IPS-18c (cell line): ENCODE measurements around the gene ZBTB43.
"Not testable (repeated sequence)": the region's sequence is repeated elsewhere in the genome, so short reads cannot be mapped to it uniquely, and the experiment has no call there.

ENCODE experiments used
- H3K4me3 ChIP-seq: 2 replicates; pipeline ENCODE4 v1.7.0; 2013; ENCODE audit warnings: low read depth, mild to moderate bottlenecking, low read length, moderate library complexity; ENCODE audit not compliant: insufficient read depth
- H3K9me3 ChIP-seq: one replicate; pipeline ENCODE4 v1.6.1; 2013; ENCODE audit warnings: mild to moderate bottlenecking, low read length, moderate library complexity; ENCODE audit not compliant: control insufficient read depth, insufficient read depth

The ZBTB43 gene

GRCh38 chr9:126813072-126813471, 8.2 kb downstream of the ZBTB43 start:
- no peaks in the 10 kb centered on the region for H3K9me3 ChIP-seq
- H3K4me3 ChIP-seq: no peak overlapping the region

GRCh38 chr9:126814091-126814490, 9.3 kb downstream of the ZBTB43 start:
- Histone ChIP-seq H3K9me3 (peaks cover 2% of the 10 kb centered on the region), H3K4me3 (no peak overlapping the region)

GRCh38 chr9:126817615-126818014, 12.8 kb downstream of the ZBTB43 start:
- not testable (repeated sequence) for H3K4me3 ChIP-seq, H3K9me3 ChIP-seq

- Histone ChIP-seq H3K4me3 (no peak overlapping the region), H3K9me3 (peaks cover 5% of the 10 kb centered on the region)
Measured at GRCh38 chr9:126818482-126818881, 13.6 kb downstream of the ZBTB43 start.

GRCh38 chr9:126819482-126819881, 14.6 kb downstream of the ZBTB43 start:
- peaks cover 5% of the 10 kb centered on the region for H3K9me3 ChIP-seq

GRCh38 chr9:126822278-126822677, 17.4 kb downstream of the ZBTB43 start:
- Histone ChIP-seq H3K4me3 (no peak overlapping the region), H3K9me3 (peaks cover 5% of the 10 kb centered on the region)

More at GRCh38 chr9:126819482-126819881, 14.6 kb downstream of the ZBTB43 start:
- no peak overlapping the region for H3K4me3 ChIP-seq

- H3K9me3 ChIP-seq: peaks cover 5% of the 10 kb centered on the region
- no peak overlapping the region for H3K4me3 ChIP-seq
Measured at GRCh38 chr9:126822873-126823272, 18.0 kb downstream of the ZBTB43 start.

GRCh38 chr9:126824052-126824451, 19.2 kb downstream of the ZBTB43 start:
- not testable (repeated sequence) for H3K4me3 ChIP-seq, H3K9me3 ChIP-seq

- Histone ChIP-seq H3K9me3 (no peaks in the 10 kb centered on the region), H3K4me3 (no peak overlapping the region)
Measured at GRCh38 chr9:126827227-126827626, 22.4 kb downstream of the ZBTB43 start.

- no peaks in the 10 kb centered on the region for H3K9me3 ChIP-seq
Measured at GRCh38 chr9:126829035-126829434, 24.2 kb downstream of the ZBTB43 start.

GRCh38 chr9:126830827-126831226, 26.0 kb downstream of the ZBTB43 start:
- Histone ChIP-seq H3K4me3 (no peak overlapping the region), H3K9me3 (no peaks in the 10 kb centered on the region)

More at GRCh38 chr9:126829035-126829434, 24.2 kb downstream of the ZBTB43 start:
- no peak overlapping the region for H3K4me3 ChIP-seq

GRCh38 chr9:126832440-126832839, 27.6 kb downstream of the ZBTB43 start:
- Histone ChIP-seq H3K4me3 (no peak overlapping the region), H3K9me3 (no peaks in the 10 kb centered on the region)

- Histone ChIP-seq H3K4me3 (no peak overlapping the region), H3K9me3 (no peaks in the 10 kb centered on the region)
Measured at GRCh38 chr9:126833020-126833419, 28.2 kb downstream of the ZBTB43 start.

GRCh38 chr9:126833710-126834345, 29.0 kb downstream of the ZBTB43 start:
- H3K4me3 ChIP-seq: no peak overlapping the region
- no peaks in the 10 kb centered on the region for H3K9me3 ChIP-seq

- H3K9me3 ChIP-seq: no peaks in the 10 kb centered on the region
- no peak overlapping the region for H3K4me3 ChIP-seq
Measured at GRCh38 chr9:126834672-126835071, 29.8 kb downstream of the ZBTB43 start.

GRCh38 chr9:126836216-126836615, 31.4 kb downstream of the ZBTB43 start:
- no peaks in the 10 kb centered on the region for H3K9me3 ChIP-seq
- H3K4me3 ChIP-seq: no peak overlapping the region

GRCh38 chr9:126838055-126838811, 33.4 kb downstream of the ZBTB43 start:
- no peak overlapping the region for H3K4me3 ChIP-seq
- no peaks in the 10 kb centered on the region for H3K9me3 ChIP-seq

- Histone ChIP-seq H3K9me3 (no peaks in the 10 kb centered on the region), H3K4me3 (no peak overlapping the region)
Measured at GRCh38 chr9:126838895-126839294, 34.1 kb downstream of the ZBTB43 start.
